Measurements from ENCODE around the gene NECTIN3.

GRCh38 chr3:111241960-111242359, 170.3 kb downstream of the NECTIN3 start:
- no peak for TF ChIP-seq CTCF (IDR thresholded peaks at IDR 0.05)
- TF ChIP-seq POLR2A (IDR thresholded peaks at IDR 0.05): no peak

All from heart left ventricle (tissue), 13 donors.